ENCODE results near the gene HMBS.

DNA sequence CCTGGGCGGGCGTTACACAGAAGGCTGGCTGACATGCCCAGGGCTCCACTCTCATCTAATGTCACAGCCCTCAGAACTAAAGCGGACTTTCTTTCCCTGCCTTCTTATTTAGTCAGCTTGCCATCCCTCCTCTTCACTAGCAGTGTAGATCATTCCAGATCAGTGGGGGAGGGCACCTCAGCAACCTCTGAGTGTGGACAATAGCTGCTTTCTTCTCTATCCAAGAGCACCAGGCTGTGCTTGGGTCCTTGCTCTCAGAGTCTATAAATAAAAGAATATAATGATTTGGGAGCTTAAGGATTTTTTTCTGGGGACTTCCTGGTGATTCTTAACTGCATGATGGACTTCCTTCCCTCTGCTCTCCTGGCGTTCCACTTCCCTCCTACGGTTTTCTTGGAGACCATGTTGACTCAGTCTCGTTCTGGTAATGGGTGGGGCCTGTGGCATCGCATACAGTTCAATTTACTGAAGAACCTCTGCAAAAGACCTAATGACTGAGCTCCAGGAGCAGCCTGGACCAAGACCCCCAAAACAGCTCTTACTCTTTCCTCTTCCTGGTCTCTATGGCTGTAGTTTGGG lies 2.9 kb upstream of the HMBS start:
- TF ChIP-seq, protein P1, sequence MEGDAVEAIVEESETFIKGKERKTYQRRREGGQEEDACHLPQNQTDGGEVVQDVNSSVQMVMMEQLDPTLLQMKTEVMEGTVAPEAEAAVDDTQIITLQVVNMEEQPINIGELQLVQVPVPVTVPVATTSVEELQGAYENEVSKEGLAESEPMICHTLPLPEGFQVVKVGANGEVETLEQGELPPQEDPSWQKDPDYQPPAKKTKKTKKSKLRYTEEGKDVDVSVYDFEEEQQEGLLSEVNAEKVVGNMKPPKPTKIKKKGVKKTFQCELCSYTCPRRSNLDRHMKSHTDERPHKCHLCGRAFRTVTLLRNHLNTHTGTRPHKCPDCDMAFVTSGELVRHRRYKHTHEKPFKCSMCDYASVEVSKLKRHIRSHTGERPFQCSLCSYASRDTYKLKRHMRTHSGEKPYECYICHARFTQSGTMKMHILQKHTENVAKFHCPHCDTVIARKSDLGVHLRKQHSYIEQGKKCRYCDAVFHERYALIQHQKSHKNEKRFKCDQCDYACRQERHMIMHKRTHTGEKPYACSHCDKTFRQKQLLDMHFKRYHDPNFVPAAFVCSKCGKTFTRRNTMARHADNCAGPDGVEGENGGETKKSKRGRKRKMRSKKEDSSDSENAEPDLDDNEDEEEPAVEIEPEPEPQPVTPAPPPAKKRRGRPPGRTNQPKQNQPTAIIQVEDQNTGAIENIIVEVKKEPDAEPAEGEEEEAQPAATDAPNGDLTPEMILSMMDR (IDR thresholded peaks at IDR 0.05), result no peak
- TF ChIP-seq POLR2A (IDR thresholded peaks at IDR 0.05), result no peak

Measured in uterus (tissue), 2 donors.